ENCODE data around the gene ANKRD24.
A peak's percentile ranks its signal among the peaks of the same experiment; 100 is the strongest.
"Not testable (repeated sequence)": the region's sequence is repeated elsewhere in the genome, so short reads cannot be mapped to it uniquely, and the experiment has no call there.

The ANKRD24 gene

GRCh38 chr19:4257025-4257424 is 74.5 kb downstream of the ANKRD24 start:
- no peak overlapping the region for H3K4me3 Mint-ChIP-seq
- no peak for ATAC-seq
- no peak overlapping the region for H3K27ac Mint-ChIP-seq
- no peaks in the 10 kb centered on the region for H3K9me3 Mint-ChIP-seq
- peaks cover 100% of the 10 kb centered on the region for H3K36me3 Mint-ChIP-seq
- DNase-seq (ENCODE audit: low spot score in 2 of 2): no peak
- H3K4me1 Mint-ChIP-seq: no peaks in the 10 kb centered on the region

DNA sequence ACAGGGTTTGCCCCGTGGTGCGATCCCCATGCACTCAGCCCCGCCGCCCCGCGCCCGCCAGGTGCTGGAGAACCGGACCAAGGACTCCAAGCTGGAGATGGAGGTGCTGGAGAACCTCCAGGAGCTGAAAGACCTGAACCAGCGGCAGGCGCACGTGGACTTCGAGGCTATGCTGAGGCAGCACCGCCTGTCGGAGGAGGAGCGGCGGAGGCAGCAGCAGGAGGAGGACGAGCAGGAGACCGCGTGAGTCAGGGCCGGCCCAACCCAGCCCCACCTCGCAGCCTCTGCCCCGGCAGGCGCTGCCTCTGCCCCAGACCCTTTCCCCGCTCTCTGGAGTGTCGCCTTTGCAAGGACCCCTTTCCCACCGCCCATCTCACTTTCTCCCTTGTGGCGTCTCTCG is 75.7 kb downstream of the ANKRD24 start:
- DNase-seq (ENCODE audit: low spot score in 2 of 2): no peak
- Mint-ChIP-seq H3K9me3 (no peaks in the 10 kb centered on the region), H3K27ac (no peak overlapping the region), H3K4me1 (no peaks in the 10 kb centered on the region), H3K36me3 (peaks cover 100% of the 10 kb centered on the region), H3K4me3 (no peak overlapping the region)
- ATAC-seq: no peak

DNA sequence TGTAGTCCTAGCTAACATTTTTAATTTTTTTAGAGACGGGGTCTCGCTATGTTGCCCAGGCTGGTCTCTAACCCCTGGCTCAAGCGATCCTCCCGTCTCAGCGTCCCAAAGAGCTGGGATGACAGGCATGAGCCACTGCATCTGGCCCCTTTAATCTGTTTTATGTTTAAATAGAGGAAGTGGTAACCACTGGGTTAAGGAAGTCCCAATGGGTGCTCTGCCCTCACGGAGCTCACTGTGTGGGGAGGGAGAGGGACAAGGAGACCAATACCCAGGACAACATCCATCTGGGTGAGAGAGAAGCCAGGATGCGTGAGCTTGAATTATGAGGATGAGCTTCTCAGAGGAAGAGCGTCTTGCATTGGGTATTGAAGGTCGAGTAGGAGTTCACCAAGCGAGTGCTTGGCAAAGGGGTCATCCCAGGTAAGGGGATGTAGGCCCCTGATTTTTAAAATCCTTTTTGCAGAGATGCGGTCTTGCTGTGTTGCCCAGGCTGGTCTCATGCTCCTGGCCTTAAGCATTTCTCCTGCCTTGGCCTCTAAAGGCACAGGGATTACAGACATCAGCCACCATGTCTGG is 78.2 kb downstream of the ANKRD24 start:
- Mint-ChIP-seq H3K9me3 (no peaks in the 10 kb centered on the region), H3K4me3 (no peak overlapping the region), H3K4me1 (peaks cover 15% of the 10 kb centered on the region), H3K27ac (peak overlapping the region; percentile 56), H3K36me3 (peaks cover 100% of the 10 kb centered on the region)
- DNase-seq (ENCODE audit: low spot score in 2 of 2) (no peak), ATAC-seq (no peak)

- DNase-seq (ENCODE audit: low spot score in 2 of 2) (no peak), ATAC-seq (peak; percentile 49)
- peak overlapping the region; percentile 86 for H3K27ac Mint-ChIP-seq
- H3K4me3 Mint-ChIP-seq: peak overlapping the region; percentile 37
- H3K9me3 Mint-ChIP-seq: no peaks in the 10 kb centered on the region
- H3K36me3 Mint-ChIP-seq: peaks cover 100% of the 10 kb centered on the region
- peaks cover 35% of the 10 kb centered on the region for H3K4me1 Mint-ChIP-seq
Observed at GRCh38 chr19:4264812-4265211, 82.3 kb downstream of the ANKRD24 start.

DNA sequence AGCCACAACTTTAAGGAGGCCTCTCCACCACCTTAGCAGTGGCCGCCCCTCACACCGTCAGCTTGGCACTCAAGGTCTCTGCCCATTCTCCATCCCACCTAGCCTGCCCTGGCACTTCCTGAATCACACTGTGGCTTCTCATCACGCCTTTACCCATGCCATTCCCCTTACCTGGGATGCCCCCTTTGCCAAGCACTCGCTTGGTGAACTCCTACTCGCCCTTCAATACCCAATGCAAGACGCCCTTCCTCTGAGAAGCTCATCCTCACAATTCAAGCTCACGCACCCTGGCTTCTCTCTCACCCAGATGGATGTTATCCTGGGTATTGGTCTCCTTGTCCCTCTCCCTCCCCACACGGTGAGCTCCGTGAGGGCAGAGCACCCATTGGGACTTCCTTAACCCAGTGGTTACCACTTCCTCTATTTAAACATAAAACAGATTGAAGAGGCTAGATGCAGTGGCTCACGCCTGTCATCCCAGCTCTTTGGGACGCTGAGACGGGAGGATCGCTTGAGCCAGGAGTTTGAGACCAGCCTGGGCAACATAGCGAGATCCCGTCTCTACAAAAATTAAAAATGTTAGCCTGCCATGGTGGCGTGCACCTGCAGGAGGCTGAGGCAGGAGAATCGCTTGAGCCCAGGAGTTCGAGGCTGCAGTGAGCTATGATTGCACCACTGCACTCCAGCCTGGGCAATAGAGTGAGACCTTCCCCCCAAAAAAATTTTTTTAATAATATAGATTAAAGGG is 83.9 kb downstream of the ANKRD24 start:
- H3K27ac Mint-ChIP-seq: peak overlapping the region; percentile 53
- DNase-seq (ENCODE audit: low spot score in 2 of 2): no peak
- peaks cover 35% of the 10 kb centered on the region for H3K4me1 Mint-ChIP-seq
- H3K4me3 Mint-ChIP-seq: no peak overlapping the region
- no peak for ATAC-seq
- H3K9me3 Mint-ChIP-seq: no peaks in the 10 kb centered on the region
- peaks cover 100% of the 10 kb centered on the region for H3K36me3 Mint-ChIP-seq

DNA sequence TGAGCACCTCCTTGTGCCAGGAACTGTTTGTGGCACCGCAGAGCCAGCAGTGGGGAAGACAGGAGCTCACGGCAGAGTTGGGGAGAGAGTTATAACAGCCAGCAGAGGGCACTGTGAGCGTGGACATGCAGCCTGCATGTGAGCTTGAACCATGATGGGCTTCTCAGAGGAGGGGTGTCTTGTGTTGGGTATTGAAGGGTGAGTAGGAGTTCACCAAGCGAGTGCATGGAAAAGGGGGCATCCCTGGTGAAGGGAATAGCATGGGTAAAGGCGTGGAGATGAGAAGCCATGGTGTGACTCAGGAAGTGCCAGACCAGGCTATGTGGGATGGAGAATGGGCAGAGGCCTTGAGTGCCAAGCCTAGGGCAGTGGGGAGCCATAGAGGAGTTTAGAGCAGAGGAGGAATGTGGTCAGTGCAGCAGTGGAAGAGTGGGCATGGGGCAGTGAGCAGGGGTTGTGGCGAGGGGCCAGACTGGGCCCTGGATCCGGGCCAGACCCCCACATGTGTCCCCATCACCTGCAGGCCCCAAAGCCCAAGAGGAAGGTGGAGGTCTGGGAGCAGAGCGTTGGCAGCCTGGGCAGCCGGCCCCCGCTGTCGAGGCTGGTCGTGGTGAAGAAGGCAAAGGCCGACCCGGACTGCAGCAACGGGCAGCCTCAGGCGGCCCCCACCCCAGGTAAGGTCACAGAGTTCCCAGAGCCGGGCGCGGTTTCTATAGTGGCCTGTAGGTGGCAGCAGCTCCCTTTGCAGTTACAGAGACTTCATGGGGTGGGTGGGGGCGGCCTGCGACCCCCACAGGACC is 84.8 kb downstream of the ANKRD24 start:
- Mint-ChIP-seq H3K36me3 (peaks cover 92% of the 10 kb centered on the region), H3K27ac (peak overlapping the region; percentile 29), H3K4me1 (peaks cover 35% of the 10 kb centered on the region), H3K4me3 (no peak overlapping the region), H3K9me3 (no peaks in the 10 kb centered on the region)
- ATAC-seq: peak; percentile 73
- DNase-seq (ENCODE audit: low spot score in 2 of 2): peak; percentile 51 to 80

- H3K27ac Mint-ChIP-seq: no peak overlapping the region
- no peak for ATAC-seq
- DNase-seq (ENCODE audit: low spot score in 2 of 2): no peak
- no peak overlapping the region for H3K4me3 Mint-ChIP-seq
- H3K36me3 Mint-ChIP-seq: peaks cover 83% of the 10 kb centered on the region
- no peaks in the 10 kb centered on the region for H3K9me3 Mint-ChIP-seq
- peaks cover 35% of the 10 kb centered on the region for H3K4me1 Mint-ChIP-seq
Observed at GRCh38 chr19:4267901-4268815, 85.7 kb downstream of the ANKRD24 start.

- peaks cover 76% of the 10 kb centered on the region for H3K36me3 Mint-ChIP-seq
- DNase-seq (ENCODE audit: low spot score in 2 of 2): no peak
- no peaks in the 10 kb centered on the region for H3K9me3 Mint-ChIP-seq
- peaks cover 34% of the 10 kb centered on the region for H3K4me1 Mint-ChIP-seq
- H3K4me3 Mint-ChIP-seq: no peak overlapping the region
- ATAC-seq: no peak
- no peak overlapping the region for H3K27ac Mint-ChIP-seq
Observed at GRCh38 chr19:4268816-4269430, 86.4 kb downstream of the ANKRD24 start.

- H3K9me3 Mint-ChIP-seq: no peaks in the 10 kb centered on the region
- DNase-seq (ENCODE audit: low spot score in 2 of 2): no peak
- H3K36me3 Mint-ChIP-seq: peaks cover 36% of the 10 kb centered on the region
- no peak for ATAC-seq
- H3K4me1 Mint-ChIP-seq: peaks cover 5% of the 10 kb centered on the region
- no peak overlapping the region for H3K4me3 Mint-ChIP-seq
- peak overlapping the region; percentile 23 for H3K27ac Mint-ChIP-seq
Observed at GRCh38 chr19:4272894-4273293, 90.4 kb downstream of the ANKRD24 start.

DNA sequence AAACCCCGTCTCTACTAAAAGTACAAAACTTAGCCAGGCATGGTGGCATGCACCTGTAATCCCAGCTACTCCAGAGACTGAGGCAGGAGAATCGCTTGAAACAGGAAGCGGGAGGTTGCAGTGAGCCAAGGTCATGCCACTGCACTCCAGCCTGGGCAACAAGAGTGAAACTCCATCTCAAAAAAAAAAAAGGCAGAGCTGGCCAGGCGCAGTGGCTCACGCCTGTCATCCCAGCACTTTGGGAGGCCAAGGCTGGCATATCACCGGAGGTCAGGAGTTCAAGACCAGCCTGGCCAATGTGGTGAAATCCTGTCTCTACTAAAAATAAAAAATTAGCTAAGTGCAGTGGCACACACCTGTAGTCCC is 91.8 kb downstream of the ANKRD24 start:
- H3K9me3 Mint-ChIP-seq; H3K4me1 Mint-ChIP-seq; H3K27ac Mint-ChIP-seq; H3K4me3 Mint-ChIP-seq; DNase-seq (ENCODE audit: low spot score in 2 of 2); ATAC-seq: not testable (repeated sequence)
- H3K36me3 Mint-ChIP-seq: peaks cover 22% of the 10 kb centered on the region

Data from stimulated activated effector memory CD8-positive, alpha-beta T cell treated with anti-CD3 and anti-CD28 coated beads, Interleukin-12 subunit alpha, Interleukin-12 subunit beta, amount 100 ng/mL, for 72 hours (primary cell).